Measurements from ENCODE around the gene PXDC1.

DNA sequence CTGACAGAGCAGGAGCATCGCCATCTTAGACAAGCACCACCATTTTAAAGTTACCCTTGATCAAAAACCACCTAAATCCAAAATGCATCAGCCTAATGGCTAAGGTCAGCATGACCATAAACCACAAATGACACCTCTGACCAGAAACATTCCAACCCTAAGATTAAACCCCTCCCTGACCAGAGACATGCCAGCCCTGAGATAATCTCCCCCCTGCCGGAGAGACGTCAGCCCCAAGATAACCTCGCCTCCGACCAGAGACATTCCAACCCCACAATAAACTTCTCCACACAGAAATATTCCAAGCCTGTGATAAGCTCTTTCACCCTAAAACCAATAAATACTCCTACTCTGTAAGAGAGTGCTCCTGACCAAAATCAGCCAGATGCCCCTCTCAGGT is 53.5 kb downstream of the PXDC1 start:
- TF ChIP-seq, protein P1, sequence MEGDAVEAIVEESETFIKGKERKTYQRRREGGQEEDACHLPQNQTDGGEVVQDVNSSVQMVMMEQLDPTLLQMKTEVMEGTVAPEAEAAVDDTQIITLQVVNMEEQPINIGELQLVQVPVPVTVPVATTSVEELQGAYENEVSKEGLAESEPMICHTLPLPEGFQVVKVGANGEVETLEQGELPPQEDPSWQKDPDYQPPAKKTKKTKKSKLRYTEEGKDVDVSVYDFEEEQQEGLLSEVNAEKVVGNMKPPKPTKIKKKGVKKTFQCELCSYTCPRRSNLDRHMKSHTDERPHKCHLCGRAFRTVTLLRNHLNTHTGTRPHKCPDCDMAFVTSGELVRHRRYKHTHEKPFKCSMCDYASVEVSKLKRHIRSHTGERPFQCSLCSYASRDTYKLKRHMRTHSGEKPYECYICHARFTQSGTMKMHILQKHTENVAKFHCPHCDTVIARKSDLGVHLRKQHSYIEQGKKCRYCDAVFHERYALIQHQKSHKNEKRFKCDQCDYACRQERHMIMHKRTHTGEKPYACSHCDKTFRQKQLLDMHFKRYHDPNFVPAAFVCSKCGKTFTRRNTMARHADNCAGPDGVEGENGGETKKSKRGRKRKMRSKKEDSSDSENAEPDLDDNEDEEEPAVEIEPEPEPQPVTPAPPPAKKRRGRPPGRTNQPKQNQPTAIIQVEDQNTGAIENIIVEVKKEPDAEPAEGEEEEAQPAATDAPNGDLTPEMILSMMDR (conservative IDR thresholded peaks at IDR 0.05) = no peak
- no peak for TF ChIP-seq EZH2 (IDR thresholded peaks at IDR 0.05; ENCODE audit: low read depth)
